Neural crest cell (in vitro differentiated cells): ENCODE data around the gene CYP24A1. TPM values are rescaled to one million over a fixed set of nuclear protein-coding genes. Genes with fewer than 3 reads are reported as not detected.

Experiments
- DNase-seq: peaks from one replicate; pipeline ENCODE4 v3.0.0; 2021; ENCODE audit warnings: low read depth, mixed read lengths, low spot score
- H3K27ac Mint-ChIP-seq: one replicate; pipeline ENCODE4 v1.8.0; 2021; ENCODE audit warnings: mild to moderate bottlenecking, mixed read lengths; ENCODE audit not compliant: unreplicated experiment
- H3K27me3 Mint-ChIP-seq: 2 replicates; pipeline ENCODE4 v1.8.0; 2021; ENCODE audit warnings: low read depth, mild to moderate bottlenecking, mixed read lengths
- H3K36me3 Mint-ChIP-seq: 2 replicates; pipeline ENCODE4 v1.8.0; 2021; ENCODE audit warnings: low read depth, mild to moderate bottlenecking, mixed read lengths
- H3K4me1 Mint-ChIP-seq: 2 replicates; pipeline ENCODE4 v1.8.0; 2021; ENCODE audit warnings: mixed read lengths
- H3K4me3 Mint-ChIP-seq: one replicate; pipeline ENCODE4 v1.8.0; 2021; ENCODE audit warnings: mild to moderate bottlenecking, mixed read lengths
- H3K9me3 Mint-ChIP-seq: 2 replicates; pipeline ENCODE4 v1.8.0; 2021; ENCODE audit warnings: mixed read lengths
- CTCF ChIP-seq: fragments of 200-600 bp; sonication (generic); conservative IDR thresholded peaks from 2 replicates; pipeline ENCODE4 v1.5.0; 2021; ENCODE audit warnings: antibody characterized with exemption, mild to moderate bottlenecking
- total RNA-seq: library from RNA; stranded (reverse); gene quantifications from 2 replicates; pipeline ENCODE4 v1.2.1, GENCODE V29; 2021

The CYP24A1 gene
- total RNA-seq, 1 donor from 2014 or later, result 0.93 TPM

- peaks cover 13% of the 10 kb centered on the region for H3K4me1 Mint-ChIP-seq
- H3K27me3 Mint-ChIP-seq, result peaks cover 48% of the 10 kb centered on the region
- H3K4me3 Mint-ChIP-seq, result no peak overlapping the region
- no peak for TF ChIP-seq CTCF
- H3K36me3 Mint-ChIP-seq, result no peaks in the 10 kb centered on the region
- H3K27ac Mint-ChIP-seq, result no peak overlapping the region
- no peaks in the 10 kb centered on the region for H3K9me3 Mint-ChIP-seq
- no peak for DNase-seq
Measured at GRCh38 chr20:54166987-54167662, 6.7 kb downstream of the CYP24A1 start.

GRCh38 chr20:54165803-54166202 lies 8.0 kb downstream of the CYP24A1 start:
- peaks cover 12% of the 10 kb centered on the region for H3K4me1 Mint-ChIP-seq
- no peak overlapping the region for H3K27ac Mint-ChIP-seq
- H3K27me3 Mint-ChIP-seq, result peaks cover 34% of the 10 kb centered on the region
- no peak for DNase-seq
- H3K36me3 Mint-ChIP-seq, result no peaks in the 10 kb centered on the region
- H3K9me3 Mint-ChIP-seq, result no peaks in the 10 kb centered on the region
- H3K4me3 Mint-ChIP-seq, result no peak overlapping the region
- no peak for TF ChIP-seq CTCF

- DNase-seq, result no peak
- Mint-ChIP-seq H3K4me3 (no peak overlapping the region), H3K36me3 (no peaks in the 10 kb centered on the region), H3K27ac (no peak overlapping the region), H3K4me1 (peaks cover 12% of the 10 kb centered on the region), H3K9me3 (no peaks in the 10 kb centered on the region), H3K27me3 (peaks cover 27% of the 10 kb centered on the region)
- TF ChIP-seq CTCF, result no peak
Measured at GRCh38 chr20:54165014-54165413, 8.8 kb downstream of the CYP24A1 start.

GRCh38 chr20:54163402-54163801 lies 10.4 kb downstream of the CYP24A1 start:
- Mint-ChIP-seq H3K27me3 (peaks cover 10% of the 10 kb centered on the region), H3K4me1 (peaks cover 12% of the 10 kb centered on the region), H3K27ac (no peak overlapping the region), H3K9me3 (no peaks in the 10 kb centered on the region), H3K36me3 (no peaks in the 10 kb centered on the region), H3K4me3 (no peak overlapping the region)
- no peak for DNase-seq
- TF ChIP-seq CTCF, result no peak

- H3K4me1 Mint-ChIP-seq, result peaks cover 12% of the 10 kb centered on the region
- peaks cover 3% of the 10 kb centered on the region for H3K27me3 Mint-ChIP-seq
- no peak for DNase-seq
- H3K27ac Mint-ChIP-seq, result no peak overlapping the region
- no peak overlapping the region for H3K4me3 Mint-ChIP-seq
- H3K36me3 Mint-ChIP-seq, result no peaks in the 10 kb centered on the region
- no peaks in the 10 kb centered on the region for H3K9me3 Mint-ChIP-seq
- no peak for TF ChIP-seq CTCF
Measured at GRCh38 chr20:54162378-54163009, 11.3 kb downstream of the CYP24A1 start.
